ENCODE measurements around the gene RTKN2.
A peak's percentile ranks its signal among the peaks of the same experiment; 100 is the strongest.

The RTKN2 gene

DNA sequence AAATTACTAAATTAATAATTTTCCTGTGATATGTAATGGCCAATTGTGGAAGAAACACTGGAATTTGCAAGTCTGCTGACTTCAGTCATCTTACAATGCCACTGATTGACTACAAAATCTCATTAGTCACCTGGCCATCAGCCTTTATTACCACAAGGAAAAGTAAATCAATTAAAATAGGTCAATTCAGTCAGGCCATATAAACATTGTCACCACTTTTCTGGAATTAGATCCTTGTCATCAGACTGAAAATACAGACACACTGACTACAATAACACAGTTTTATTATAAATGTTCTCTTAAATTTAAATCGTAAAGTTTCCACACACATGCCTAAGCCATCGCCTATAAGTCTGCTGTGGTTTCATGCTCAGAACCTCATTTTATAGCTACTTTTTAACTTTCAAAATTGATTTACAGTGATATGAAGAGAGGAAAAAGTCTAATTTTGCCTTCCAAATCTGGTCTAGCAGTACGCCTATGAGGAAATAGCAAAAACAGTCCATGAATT, 54.2 kb downstream of the RTKN2 start:
- DNase-seq: no peak

DNA sequence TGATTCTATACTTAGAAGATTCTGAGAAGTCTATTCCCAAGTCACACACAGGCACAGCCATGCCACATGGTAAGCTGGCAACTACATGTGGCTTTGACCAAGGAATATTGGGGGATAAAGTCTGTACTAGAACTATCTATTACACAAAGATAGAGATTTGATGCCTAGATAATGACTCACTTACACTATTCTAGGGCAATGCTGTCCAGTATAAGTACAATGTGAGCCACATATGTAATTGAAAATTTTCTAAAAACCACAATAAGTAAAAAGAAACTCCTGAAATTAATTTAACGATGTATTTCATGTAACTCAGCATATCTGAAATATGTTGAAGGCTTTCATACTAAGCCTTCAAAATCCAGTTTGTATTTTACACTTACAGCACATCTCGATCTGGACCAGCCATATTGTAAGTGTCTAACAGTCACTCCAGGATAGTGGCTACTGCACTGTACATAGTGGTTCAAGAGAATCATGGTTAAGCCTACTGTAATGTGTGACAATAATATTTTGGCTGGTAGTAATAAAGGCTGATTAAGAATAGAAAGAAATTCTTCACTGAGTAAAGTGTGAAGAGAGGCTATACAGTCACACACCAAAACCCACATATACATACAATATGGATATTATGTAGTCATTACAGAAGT, 62.8 kb downstream of the RTKN2 start:
- no peak for DNase-seq

DNA sequence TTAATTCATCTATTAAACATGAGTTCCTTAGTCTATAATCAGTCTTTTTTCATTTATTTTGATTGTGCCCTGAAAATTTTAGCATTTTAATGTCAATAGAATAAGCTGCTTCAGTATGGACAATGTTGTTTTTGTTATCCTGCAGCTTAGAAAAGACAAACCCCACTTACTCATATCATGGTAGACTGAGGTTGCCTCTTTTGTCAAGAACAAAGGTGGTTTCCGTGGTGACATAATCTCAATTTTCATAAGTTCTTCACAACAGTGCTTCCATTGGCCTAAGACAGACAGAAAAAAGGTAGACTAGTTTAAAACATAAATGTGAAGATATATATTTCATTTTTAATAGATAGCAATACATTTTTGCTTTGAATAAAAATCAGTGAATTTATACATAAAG, 69.1 kb downstream of the RTKN2 start:
- DNase-seq: no peak

DNA sequence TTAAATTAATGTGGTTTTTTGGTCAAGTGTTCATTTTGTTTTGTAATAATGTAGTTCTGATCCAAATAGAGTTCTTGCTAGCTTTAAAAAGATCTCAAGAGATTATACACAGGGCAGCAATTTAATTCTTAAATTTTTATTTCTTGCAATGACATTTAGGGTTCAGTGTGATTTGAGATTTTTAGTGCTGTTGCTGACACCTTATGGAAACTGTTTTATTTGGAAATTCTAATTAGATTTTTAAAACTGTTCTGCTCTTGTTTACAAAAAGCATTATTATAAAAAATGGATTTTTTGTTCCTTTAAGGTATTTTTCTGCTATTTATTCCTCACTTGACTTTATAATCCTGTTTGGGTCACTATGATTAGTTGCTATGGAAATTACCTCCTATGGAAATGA, 72.1 kb downstream of the RTKN2 start:
- no peak for DNase-seq

DNA sequence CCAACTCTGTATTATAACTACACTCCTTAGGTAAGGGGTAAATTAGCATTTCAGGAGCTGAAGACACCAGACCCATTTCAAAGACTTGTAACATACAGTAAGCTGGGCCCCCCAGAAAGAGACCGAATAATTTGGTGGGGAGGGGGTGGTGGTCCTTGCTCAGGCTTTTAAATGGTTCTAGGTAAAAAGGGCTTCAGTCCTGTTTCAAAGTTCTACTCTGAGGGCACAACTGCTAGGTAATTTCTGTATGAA, 73.0 kb downstream of the RTKN2 start:
- DNase-seq: no peak

DNA sequence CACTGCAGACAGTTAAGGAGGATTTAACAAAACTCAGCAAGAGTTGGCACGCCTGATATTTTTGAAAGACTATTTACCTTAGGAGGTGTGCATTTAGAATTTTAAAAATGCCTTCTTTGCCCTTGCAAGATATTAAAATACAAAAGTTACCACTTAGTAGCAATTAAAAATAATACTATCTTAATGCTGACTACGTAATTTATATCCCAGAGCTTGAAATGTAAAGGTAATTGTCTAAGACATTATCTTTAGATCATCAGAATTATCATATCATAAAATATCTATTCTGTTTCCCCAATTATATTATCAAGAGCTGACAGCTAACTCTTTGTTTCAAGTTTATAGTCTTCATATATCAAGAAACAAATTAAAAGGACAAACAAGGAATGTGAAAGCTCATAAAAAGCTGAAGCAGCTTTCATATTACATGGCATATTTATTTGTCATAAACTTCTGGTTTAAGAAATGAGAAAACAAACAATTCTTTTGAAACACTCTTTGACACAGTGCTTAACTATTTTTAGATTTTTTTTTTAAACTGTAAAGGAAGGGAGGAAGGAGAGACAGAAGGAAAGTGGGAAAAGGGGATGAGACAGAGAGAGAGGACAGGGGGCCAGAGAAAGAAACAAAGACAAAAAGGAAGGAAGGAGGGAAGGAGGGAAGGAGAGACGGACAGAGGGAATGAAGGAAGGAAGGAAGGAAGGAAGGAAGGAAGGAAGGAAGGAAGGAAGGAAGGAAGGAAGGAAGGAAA, 73.5 kb downstream of the RTKN2 start:
- DNase-seq: no peak

DNA sequence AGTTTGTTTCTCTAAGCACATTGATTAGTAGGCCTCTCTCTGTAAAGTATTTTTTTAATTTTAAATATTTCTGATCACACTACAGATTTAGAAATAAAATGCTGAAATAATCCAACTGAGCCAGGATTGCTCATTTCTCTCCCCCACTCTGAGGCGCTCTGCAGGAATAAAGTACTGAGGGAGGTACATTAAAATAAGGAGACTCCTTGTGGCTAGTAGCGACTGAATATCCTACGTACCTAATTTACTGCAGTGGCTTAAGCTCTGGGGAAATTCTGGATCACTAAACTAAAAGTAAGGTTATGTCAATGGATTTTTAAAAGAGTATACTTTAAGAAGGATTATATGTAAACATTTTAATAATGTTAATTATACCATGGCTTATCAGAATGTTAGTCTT, 75.2 kb downstream of the RTKN2 start:
- no peak for DNase-seq

DNA sequence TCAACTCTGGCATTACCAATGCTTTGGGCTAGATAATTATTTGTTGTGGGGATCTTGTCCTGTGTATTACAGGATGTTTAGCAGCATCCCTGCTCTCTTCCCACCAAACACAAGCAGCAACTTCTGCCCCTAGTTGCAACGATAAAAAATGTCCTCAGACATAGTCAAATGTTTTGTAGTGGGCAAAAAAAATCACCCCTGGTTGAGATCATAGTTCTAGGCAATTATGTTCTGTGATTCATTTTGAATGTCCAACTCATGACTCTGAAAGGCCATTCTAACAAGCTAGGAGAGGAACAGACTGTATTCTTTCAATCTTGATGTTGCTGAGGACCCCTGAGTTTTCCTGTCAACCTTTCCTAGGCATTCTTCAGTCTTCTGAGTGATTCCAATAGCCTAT, 79.5 kb downstream of the RTKN2 start:
- DNase-seq: peak; percentile 14

DNA sequence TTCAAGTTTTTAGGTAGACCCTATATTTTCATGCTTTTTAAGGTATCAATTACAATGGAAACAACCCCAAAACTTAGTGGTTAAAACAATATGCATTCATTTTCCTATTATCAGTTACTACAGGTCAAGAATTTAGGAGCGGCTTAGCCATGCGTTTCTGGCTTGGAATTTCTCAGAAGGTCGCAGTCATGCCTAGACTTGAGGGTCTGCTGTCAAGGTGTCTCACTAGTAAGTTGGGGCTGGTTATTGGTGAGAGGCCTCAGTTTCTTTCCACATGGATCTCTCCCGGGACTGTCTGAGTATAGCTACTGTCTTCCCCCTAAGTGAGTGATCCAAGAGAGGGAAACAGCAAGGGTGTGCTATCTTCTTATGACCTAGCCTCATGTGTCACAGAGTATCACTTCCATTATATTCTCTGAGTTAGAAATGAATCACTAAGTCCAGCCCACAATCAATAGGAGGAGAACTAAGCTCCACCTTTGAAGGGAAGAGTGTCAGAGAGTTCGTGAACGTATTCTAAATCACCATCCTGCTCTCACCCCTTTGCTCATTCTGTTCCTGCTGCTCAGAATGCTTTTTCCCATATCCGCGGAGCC, 80.5 kb downstream of the RTKN2 start:
- DNase-seq: no peak

DNA sequence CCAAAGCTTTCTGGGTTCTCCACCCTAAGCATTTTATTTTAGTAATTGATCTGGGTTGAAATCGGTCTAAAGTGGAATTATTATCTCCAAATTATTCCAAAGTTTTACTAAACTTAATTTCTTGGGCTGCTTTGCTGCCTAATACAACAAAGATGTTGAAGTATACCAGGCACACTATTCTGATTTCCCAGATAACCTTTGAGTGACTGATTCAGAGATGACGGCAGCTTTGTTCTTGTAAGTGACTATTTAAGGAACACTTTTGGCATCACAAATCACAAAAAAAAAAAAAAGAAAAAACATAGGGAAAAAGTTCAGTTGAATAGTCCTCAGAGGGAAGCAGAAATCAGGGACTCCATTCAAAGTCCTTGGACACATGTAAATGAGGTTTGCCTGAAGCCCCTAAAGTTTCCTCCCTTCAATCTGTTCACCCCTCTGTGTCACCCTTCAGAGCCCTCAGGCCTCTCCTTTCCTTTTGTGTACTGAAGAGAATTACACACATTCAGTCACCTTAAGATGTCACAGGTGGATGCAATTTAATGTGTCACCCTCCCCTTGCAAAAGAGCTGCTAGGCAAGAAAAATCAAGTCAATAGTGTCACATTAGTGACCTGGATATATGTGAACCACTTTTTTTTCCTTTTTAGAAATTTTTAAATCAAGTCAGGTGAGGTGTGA, 81.5 kb downstream of the RTKN2 start:
- no peak for DNase-seq

DNA sequence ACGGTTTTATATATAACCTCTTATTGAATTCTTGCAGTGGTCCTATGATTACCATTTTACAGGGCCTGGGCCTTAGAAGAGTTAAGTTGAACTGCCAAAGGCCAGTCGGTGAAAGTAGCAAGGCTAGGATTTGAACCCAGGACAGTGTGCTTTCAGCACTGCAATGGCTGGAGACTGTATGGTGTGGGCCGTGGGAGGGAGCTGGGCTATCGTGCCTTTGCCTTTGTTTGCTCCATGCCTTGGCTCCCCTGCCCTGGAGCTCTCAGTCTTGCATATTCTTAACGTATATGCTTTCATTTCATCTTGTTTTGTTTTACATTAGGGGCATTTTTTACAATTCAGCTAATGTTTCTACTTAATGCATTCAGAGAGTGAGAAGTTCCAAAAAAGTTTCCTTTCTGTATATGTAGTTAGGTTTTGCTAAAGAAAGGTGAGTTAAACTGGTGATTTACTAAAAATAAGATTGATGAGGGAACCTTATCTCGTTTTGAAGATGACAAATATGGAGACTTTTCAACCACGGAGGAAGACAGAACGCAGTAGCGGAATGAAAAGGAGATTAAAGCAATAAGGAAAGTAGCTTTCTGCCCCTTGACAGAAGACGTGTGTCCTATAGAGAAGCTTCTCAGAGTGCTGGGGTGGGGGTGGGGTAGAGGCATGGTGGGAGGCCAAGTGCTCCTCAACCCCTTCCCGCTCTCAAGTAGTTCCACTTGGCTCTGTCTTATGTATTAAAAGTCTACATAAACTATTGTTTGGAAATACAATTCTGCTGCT, 82.5 kb downstream of the RTKN2 start:
- DNase-seq: no peak

DNA sequence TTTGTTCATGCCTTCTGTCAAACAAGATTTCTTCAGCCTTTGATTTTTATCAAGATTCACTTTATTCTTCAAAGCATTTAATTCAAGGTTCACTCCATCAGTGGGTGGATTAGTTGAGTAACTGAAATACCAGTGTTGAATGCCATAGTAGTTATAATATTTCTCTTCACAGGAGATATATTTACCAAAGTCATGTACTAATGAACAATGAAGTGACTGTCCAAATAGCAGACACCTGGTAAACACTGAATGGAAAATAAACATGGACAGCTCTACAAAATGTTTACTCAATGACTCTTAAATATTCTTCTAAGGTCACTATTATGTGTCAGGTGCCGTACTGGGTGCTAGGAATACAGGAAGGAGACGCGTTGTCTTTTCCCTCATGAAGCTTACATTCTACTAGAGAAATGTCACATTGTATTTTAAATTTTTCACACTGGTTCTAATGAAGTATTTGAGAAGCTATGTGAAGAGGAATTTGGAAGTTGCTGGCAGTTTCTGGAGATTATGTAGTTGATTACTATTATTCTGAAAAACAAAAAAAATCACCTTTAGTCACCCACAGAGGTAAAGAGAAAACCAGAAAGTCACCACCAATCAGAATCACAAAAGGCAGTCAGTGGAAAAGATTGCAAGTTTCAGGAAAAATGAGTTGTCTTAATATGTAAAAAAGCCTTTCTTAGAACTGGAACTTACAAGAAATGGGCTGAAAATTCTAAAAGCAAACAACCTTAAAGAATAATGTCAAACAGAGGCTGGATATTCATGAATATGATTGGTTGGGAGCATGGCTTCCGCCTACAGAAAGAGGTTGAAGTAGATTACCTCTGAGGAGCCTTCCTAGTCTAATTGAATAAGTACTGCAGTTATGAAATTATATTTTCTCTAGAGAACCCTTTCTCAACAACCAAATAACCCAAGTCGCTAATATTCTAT, 84.5 kb downstream of the RTKN2 start:
- no peak for DNase-seq

DNA sequence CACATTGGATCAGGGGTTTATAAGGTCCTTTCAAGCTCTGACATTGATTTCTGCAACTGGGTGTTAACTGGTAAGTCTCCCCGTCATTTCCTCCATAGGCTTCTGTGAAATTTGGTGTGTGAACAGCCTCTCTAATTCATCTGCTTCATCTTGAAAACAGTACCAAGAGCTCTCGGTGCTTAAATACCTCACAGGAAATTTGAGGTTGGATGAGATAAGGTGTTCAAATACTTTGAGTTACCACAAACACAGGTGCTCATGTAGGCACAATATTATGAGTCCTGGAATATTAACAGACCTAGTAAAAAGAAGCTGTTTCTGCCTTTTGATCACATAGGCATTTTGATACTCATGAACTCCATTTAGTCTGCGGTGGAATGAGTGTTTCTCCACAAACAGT, 85.2 kb downstream of the RTKN2 start:
- DNase-seq: no peak

DNA sequence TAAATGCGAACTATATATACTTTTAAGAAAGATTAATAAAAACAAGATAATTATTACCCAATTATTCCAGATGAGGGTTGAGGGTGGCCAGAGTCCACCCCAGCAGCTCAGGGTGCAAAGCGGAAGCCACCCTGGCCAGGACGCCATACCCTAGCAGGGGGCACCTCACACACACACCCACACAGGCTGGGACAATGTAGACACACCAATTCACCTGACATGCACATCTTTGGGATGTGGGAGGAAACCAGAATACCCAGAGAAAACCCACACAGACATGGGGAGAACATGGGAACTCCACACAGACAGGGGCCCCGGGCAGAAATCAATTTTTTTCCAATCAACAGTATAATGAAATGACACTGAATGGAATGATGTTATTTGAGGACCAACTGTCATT, 86.0 kb downstream of the RTKN2 start:
- no peak for DNase-seq

DNA sequence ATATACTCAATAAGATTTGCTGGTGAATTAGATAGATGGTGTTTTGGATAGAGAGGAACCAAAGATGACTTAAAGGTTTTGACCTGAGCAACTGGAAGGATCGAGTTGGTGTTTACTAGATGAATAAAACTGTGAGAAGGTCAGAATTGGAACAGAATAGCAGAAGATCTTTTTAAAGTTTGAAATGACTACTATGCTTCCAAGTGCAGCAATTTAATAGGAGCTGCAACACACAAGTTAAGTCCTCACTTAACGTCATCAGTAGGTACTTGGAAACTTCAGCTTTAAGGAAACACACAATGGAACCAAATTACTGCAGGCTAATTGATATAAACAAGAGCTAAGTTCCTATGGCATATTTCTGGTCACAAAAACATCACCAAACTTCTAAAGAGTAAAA, 86.5 kb downstream of the RTKN2 start:
- DNase-seq: no peak

DNA sequence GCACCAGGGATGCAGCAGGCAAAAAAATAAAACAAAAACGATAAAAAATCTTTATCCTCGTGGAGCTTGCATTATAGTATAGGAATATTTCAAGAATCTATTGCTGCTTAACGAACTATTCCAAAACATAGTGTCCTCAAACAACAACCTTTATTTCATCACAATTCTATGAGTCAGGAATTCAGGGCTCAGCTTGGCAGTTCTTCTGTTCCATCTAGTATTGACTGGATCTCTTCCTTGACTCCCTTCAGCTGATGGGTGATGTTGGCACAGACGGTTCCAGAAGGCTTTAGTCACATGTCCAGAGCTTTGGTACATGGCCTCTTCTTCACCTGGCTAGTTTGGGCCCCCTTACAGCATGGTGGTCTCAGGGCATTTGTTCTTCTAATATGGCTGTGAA, 88.0 kb downstream of the RTKN2 start:
- no peak for DNase-seq

DNA sequence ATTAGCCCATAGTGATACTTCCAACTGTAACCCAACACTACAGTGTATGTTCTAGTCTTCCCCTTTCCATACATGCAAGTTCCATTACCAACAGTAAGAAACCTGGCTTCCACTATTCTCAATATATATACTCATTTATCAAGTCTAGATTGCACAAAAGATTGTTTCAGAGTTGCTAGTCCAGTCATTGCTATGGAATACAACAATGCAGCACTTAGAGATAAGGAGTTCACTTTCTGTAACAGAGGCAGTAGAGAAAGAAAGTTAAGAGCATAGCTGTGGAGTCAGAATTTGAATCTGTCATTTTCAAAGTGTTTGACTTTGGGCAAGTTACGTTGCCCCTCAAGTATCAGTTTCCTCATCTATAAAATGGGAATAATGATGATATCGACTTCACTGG, 90.1 kb downstream of the RTKN2 start:
- no peak for DNase-seq

DNA sequence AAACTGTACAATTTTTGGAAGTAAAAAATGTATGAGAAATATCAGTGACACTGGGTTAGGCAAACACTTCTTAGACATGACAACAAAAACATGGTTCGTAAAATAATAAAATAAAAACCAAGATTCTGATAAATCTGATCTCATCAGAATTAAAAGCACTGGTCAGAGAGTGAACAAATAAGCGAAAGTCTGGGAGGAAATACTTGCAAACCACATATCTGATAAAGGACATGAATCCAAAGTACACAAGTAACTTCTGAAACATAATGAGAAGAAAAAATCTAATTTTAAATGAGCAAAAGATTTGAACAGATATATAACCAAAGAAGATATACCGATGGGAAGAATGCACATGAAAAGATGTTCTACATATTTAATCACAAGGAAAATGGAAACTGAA, 91.5 kb downstream of the RTKN2 start:
- DNase-seq: no peak

DNA sequence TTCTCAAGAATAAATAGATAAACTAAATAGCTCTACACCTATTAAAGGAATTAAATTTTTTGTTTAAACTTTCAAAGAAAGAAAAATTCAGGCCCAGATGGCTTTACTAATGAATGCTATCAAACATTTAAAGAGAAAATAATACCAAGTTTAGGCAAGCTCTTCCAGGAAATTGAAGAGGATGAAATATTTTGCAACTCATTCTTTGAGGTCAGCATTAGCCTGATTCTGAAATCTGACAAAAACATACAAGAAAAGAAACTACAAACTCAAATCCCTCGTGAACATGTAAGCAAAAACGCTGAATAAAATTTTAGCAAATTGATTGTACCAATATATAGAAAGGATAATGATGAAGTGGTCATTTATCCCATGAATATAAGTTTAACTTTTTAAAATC, 93.4 kb downstream of the RTKN2 start:
- DNase-seq: no peak

DNA sequence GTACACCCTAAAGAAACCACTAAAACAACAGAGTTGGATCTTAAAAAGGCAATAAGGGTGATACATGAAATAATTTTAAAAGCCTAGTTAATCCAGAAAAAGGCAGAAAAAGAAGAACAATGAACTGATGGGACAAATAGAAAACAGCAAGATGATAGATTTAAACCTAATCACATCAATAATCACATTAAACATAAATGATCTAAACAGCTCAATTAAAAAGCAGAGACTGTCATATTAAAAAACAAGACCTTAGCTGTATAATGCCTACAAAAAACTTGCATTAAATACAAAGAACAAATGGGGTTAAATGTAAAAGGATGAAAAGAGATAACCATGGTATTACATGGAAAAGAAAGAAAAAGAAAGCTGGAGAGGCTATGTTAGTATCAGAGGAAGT, 96.2 kb downstream of the RTKN2 start:
- DNase-seq: no peak

DNA sequence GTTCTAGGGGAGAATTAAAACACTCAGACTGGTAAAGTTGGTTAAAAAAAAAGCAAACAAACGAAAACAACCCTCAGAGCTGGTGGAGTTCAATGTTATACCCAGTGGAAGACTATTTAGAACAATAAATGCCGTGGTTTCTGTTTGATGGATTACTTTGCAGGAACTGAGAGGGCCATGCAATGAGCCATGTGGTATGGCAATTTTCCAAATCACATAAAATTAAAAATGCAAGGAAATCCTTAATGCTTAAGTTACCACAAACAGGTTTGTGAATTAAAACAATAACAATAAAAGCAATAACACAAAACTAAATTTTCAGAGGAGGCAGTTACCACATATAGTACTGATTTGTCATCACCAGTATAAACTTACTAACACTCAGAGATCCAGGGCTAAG, 96.9 kb downstream of the RTKN2 start:
- DNase-seq: peak; percentile 18

DNA sequence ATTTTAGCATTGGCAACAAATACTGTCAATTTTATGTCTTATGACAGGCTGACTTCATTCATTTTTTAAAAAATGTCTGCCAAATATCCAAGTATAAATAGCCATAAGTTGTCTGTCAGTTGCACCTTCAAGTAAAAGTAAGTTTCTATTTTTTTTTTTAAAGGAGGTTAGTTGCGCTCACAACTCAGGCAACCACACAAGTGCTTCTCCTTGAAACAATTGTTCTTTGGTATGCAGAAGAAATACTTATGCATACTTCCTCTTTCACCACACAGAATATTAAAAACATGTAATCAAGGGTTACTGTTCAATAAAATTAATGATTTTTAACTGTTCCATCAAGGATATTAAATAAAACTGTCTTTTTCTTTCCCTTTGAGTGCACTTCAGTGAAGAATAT, 97.9 kb downstream of the RTKN2 start:
- DNase-seq: no peak

Data from fibroblast of skin of right biceps (primary cell).